Smooth muscle cell (in vitro differentiated cells): ENCODE results near the gene ABCF2. TPM values are rescaled to one million over a fixed set of nuclear protein-coding genes. Genes with fewer than 3 reads are reported as not detected.

Experiments used
- DNase-seq: peaks from one replicate; lab custom pipeline; 2025; ENCODE audit not compliant: unreplicated experiment; lab: John Stamatoyannopoulos, UW
- H2AFZ ChIP-seq: fragments of 200-600 bp; sonication (generic); 2 replicates; pipeline ENCODE4 v1.6.0; 2016; ENCODE audit warnings: antibody characterized with exemption, low read depth, mild to moderate bottlenecking
- H3F3A ChIP-seq: fragments of 200-600 bp; sonication (generic); 2 replicates; pipeline ENCODE4 v1.6.0; 2017; ENCODE audit warnings: antibody characterized with exemption, low read depth
- H3K27ac ChIP-seq: fragments of 200-600 bp; sonication (generic); 2 replicates; pipeline ENCODE4 v1.5.1; 2016; ENCODE audit warnings: low read depth, mild to moderate bottlenecking
- H3K27me3 ChIP-seq: fragments of 200-600 bp; sonication (generic); 2 replicates; pipeline ENCODE4 v1.6.1; 2016; ENCODE audit warnings: low read depth, mild to moderate bottlenecking
- H3K36me3 ChIP-seq: fragments of 200-600 bp; sonication (generic); 2 replicates; pipeline ENCODE4 v1.5.1; 2016; ENCODE audit warnings: low read depth
- H3K4me1 ChIP-seq: fragments of 200-600 bp; sonication (generic); 2 replicates; pipeline ENCODE4 v1.5.1; 2016; ENCODE audit warnings: low read depth
- H3K4me2 ChIP-seq: fragments of 200-600 bp; sonication (generic); 2 replicates; pipeline ENCODE4 v1.6.0; 2016; ENCODE audit warnings: mild to moderate bottlenecking
- H3K4me3 ChIP-seq: fragments of 200-600 bp; sonication (generic); 2 replicates; pipeline ENCODE4 v1.5.1; 2016; ENCODE audit warnings: mild to moderate bottlenecking
- H3K79me2 ChIP-seq: fragments of 200-600 bp; sonication (generic); 2 replicates; pipeline ENCODE4 v1.6.0; 2016; ENCODE audit warnings: low read depth, mild to moderate bottlenecking
- H3K9ac ChIP-seq: fragments of 200-600 bp; sonication (generic); 2 replicates; pipeline ENCODE4 v1.6.0; 2016; ENCODE audit warnings: low read depth
- H3K9me3 ChIP-seq: fragments of 200-600 bp; sonication (generic); replicated peaks from 2 replicates; pipeline ENCODE4 v1.5.1; 2016; ENCODE audit warnings: low read depth
- H4K20me1 ChIP-seq: fragments of 200-600 bp; sonication (generic); 2 replicates; pipeline ENCODE4 v1.6.0; 2016; ENCODE audit warnings: low read depth
- CTCF ChIP-seq: fragments of 200-600 bp; sonication (generic); IDR thresholded peaks from 2 replicates; pipeline ENCODE4 v1.5.1; 2017; ENCODE audit warnings: borderline replicate concordance, mild to moderate bottlenecking, antibody characterized with exemption; ENCODE audit not compliant: insufficient read depth, poor library complexity, severe bottlenecking
- WGBS: methylation state at CpG from one replicate; pipeline ENCODE4 v1.1.7; 2016; ENCODE audit warnings: low lambda C conversion rate; 5-methylcytosine and 5-hydroxymethylcytosine counted together
- polyA plus RNA-seq: library from polyadenylated mRNA; unstranded; fragments of >200 nt; fragmentation: Nextera tagmentation; extraction: Ambion mirVana; gene quantifications from 2 replicates; pipeline ENCODE4 v1.2.1, GENCODE V29; 2016
- total RNA-seq: library from RNA; depleted of rRNA; stranded (reverse); fragments of >200 nt; gene quantifications from 2 replicates; pipeline ENCODE4 v1.2.3, GENCODE V29; 2014

ABCF2 gene
- total and polyA plus RNA-seq, 2 experiments from 2014 or later: 24.2 to 30.5 TPM

DNA sequence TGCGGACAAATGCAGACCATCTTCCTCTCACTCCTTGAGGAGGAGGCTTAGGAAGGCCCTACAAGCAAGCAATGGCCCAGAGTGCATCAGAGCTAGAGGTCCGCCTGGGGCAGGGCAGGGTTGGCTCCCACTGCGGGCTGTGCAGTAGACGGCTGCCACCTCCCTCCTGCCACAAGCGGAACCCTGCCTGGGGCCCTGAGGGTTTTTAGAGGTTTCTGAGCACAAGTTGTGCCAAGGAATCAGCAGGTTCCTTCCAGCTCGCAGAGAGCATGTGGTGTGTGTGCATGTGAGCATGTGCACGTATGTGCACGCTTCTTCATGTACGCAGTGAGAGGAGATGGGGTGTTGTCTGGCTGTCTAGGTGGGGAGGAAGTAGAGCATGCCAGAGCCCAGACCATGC lies 47.4 kb upstream of the ABCF2 start:
- Histone ChIP-seq H3K9me3 (no peaks in the 10 kb centered on the region), H2AFZ (no peak overlapping the region), H3K36me3 (no peaks in the 10 kb centered on the region), H3K27me3 (no peaks in the 10 kb centered on the region), H3K4me3 (no peak overlapping the region), H3F3A (no peaks in the 10 kb centered on the region), H3K4me1 (peaks cover 3% of the 10 kb centered on the region), H3K79me2 (no peaks in the 10 kb centered on the region), H3K9ac (no peak overlapping the region), H4K20me1 (no peaks in the 10 kb centered on the region), H3K27ac (no peak overlapping the region), H3K4me2 (no peak overlapping the region)
- no peak for DNase-seq
- 93% methylated on average over 9 of the region's 9 CpGs for WGBS
- TF ChIP-seq CTCF: no peak

GRCh38 chr7:151273651-151274390 lies 46.8 kb upstream of the ABCF2 start:
- Histone ChIP-seq H2AFZ (no peak overlapping the region), H3K9me3 (no peaks in the 10 kb centered on the region), H3K36me3 (no peaks in the 10 kb centered on the region), H3K27ac (no peak overlapping the region), H4K20me1 (no peaks in the 10 kb centered on the region), H3K4me1 (peaks cover 3% of the 10 kb centered on the region), H3K4me2 (no peak overlapping the region), H3K9ac (no peak overlapping the region), H3K27me3 (no peaks in the 10 kb centered on the region), H3F3A (no peaks in the 10 kb centered on the region), H3K79me2 (no peaks in the 10 kb centered on the region), H3K4me3 (no peak overlapping the region)
- WGBS: 89% methylated on average over 9 of the region's 9 CpGs
- TF ChIP-seq CTCF: no peak
- no peak for DNase-seq

- Histone ChIP-seq H3K9ac (no peak overlapping the region), H3K27ac (no peak overlapping the region), H3K9me3 (no peaks in the 10 kb centered on the region), H3K36me3 (no peaks in the 10 kb centered on the region), H3K27me3 (no peaks in the 10 kb centered on the region), H2AFZ (no peak overlapping the region), H3F3A (no peaks in the 10 kb centered on the region), H3K4me2 (no peak overlapping the region), H3K79me2 (no peaks in the 10 kb centered on the region), H4K20me1 (no peaks in the 10 kb centered on the region), H3K4me1 (peaks cover 3% of the 10 kb centered on the region), H3K4me3 (no peak overlapping the region)
- TF ChIP-seq CTCF: no peak
- DNase-seq: no peak
- 95% methylated on average over 7 of the region's 7 CpGs for WGBS
Observed at GRCh38 chr7:151272877-151273276, 45.9 kb upstream of the ABCF2 start.

- no peak for DNase-seq
- no peak overlapping the region for H3K4me3 ChIP-seq
- H3K9me3 ChIP-seq: no peaks in the 10 kb centered on the region
- H4K20me1 ChIP-seq: no peaks in the 10 kb centered on the region
- WGBS: 91% methylated on average over 10 of the region's 10 CpGs
- H3K27ac ChIP-seq: no peak overlapping the region
- H3F3A ChIP-seq: no peaks in the 10 kb centered on the region
- H3K4me2 ChIP-seq: no peak overlapping the region
- H3K27me3 ChIP-seq: no peaks in the 10 kb centered on the region
- H2AFZ ChIP-seq: no peak overlapping the region
- H3K36me3 ChIP-seq: no peaks in the 10 kb centered on the region
- no peaks in the 10 kb centered on the region for H3K79me2 ChIP-seq
- no peak overlapping the region for H3K9ac ChIP-seq
- TF ChIP-seq CTCF: no peak
- peaks cover 3% of the 10 kb centered on the region for H3K4me1 ChIP-seq
Observed at GRCh38 chr7:151272405-151272804, 45.4 kb upstream of the ABCF2 start.
